ENCODE data around the gene VSIG2. TPM values are rescaled to one million over a fixed set of nuclear protein-coding genes. Genes with fewer than 3 reads are reported as not detected.

VSIG2 gene
- total RNA-seq, 3 donors from 2014 or later (not counting 1 experiment from before 2014, with no cell fraction given): not detected

DNA sequence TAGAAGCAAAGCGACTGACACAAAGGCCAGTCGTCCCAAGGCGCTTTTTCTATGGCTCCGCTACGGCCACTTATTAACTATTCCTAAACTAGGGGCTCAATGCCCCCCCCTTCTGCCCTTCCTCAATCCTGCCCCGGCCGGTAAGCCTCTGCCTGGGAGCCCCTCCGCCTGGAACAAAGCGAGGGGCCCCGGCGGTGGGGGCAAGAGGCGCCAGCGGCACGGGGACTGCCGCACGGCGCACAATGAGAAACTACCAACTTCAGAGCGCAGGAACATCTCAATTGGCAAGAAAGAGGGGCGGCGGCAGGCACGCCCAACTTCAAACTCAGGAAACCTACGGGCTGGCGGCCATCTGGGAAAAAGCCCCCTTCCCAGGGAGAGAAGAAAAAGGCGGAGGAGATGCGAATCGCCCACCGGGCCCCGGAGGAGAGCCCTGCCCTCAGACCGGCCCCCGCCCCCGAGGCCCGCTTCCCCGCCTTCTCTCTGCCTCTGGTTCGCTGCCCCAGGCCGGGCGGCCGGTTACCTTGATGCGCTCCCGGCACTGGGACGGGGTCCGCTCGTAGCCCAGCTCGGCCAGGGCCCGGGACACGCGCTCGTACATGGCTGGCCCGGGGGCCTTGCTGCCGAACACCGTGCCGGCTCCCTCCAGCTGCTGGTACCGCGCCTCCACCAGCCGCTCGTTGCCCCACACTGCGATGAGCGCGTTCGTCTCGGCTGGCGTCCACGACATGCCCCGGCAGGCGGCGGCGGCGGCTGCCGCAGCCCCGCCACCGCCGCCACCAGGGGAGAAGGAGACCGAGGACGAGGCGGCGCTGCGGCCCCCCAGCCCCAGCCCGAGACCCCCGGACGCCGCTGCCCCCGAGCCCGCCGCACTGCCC lies 47.5 kb upstream of the VSIG2 start:
- peaks cover 13% of the 10 kb centered on the region for H3K4me1 ChIP-seq (ENCODE audit: control insufficient read depth, insufficient read depth, low read length)
- no peaks in the 10 kb centered on the region for H3K27me3 Mint-ChIP-seq (ENCODE audit: low read depth in 2 of 2)
- peak overlapping the region; percentile 86 for H3K4me3 ChIP-seq (ENCODE audit: low read length)
- H3K36me3 ChIP-seq (ENCODE audit: control insufficient read depth, insufficient read depth, low read length): no peaks in the 10 kb centered on the region
- H3K36me3 Mint-ChIP-seq: no peaks in the 10 kb centered on the region
- DNase-seq (peak; percentile 18 to 68), ATAC-seq (peak; percentile 52 to 63 (median 54))
- TF ChIP-seq, protein P1, sequence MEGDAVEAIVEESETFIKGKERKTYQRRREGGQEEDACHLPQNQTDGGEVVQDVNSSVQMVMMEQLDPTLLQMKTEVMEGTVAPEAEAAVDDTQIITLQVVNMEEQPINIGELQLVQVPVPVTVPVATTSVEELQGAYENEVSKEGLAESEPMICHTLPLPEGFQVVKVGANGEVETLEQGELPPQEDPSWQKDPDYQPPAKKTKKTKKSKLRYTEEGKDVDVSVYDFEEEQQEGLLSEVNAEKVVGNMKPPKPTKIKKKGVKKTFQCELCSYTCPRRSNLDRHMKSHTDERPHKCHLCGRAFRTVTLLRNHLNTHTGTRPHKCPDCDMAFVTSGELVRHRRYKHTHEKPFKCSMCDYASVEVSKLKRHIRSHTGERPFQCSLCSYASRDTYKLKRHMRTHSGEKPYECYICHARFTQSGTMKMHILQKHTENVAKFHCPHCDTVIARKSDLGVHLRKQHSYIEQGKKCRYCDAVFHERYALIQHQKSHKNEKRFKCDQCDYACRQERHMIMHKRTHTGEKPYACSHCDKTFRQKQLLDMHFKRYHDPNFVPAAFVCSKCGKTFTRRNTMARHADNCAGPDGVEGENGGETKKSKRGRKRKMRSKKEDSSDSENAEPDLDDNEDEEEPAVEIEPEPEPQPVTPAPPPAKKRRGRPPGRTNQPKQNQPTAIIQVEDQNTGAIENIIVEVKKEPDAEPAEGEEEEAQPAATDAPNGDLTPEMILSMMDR (IDR thresholded peaks at IDR 0.05): no peak
- H3K27me3 ChIP-seq (ENCODE audit: control insufficient read depth, insufficient read depth, low read length): no peaks in the 10 kb centered on the region
- H3K4me1 Mint-ChIP-seq: peaks cover 16 to 23% of the 10 kb centered on the region in 2 donors
- WGBS (ENCODE audit: insufficient coverage): under 1% methylated on average over 83 of the region's 83 CpGs
- H3K9me3 Mint-ChIP-seq: no peaks in the 10 kb centered on the region
- H3K27ac Mint-ChIP-seq: peak overlapping the region; percentile 88 to 97
- H3K27ac ChIP-seq (ENCODE audit: low read length): peak overlapping the region; percentile 96
- H3K4me3 Mint-ChIP-seq: peak overlapping the region; percentile 93
- H3K9me3 ChIP-seq (ENCODE audit: control insufficient read depth, insufficient read depth, low read length): no peaks in the 10 kb centered on the region
- intact Hi-C loops (cut with micrococcal nuclease): loop anchor here (2.0 kb wide), 1 partner anchor 37 kb away; the partner anchor contains the start of gene ESAM

DNA sequence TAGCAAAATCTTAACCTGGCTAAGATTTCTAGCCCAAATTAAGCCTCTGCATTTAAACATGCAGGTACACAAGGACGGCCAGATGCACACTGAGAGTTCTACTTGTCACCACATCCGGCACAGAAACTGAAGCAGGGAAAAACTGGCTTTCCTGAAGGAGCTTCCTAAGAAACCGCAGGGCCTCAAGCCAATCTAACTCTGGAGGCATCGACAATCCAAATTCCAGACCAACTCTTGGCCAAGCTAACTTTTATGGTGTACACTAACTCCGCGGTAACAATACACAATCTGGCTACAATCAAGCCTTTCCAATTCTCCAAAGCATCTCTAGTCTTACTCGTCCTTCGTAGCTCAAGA lies 46.9 kb upstream of the VSIG2 start:
- intact Hi-C loops (cut with micrococcal nuclease): loop anchor here (2.0 kb wide), 1 partner anchor 36 kb away; the partner anchor contains the start of gene ESAM
- WGBS (ENCODE audit: insufficient coverage): 8% methylated on average over 8 of the region's 8 CpGs
- Mint-ChIP-seq H3K4me1 (peaks cover 16 to 23% of the 10 kb centered on the region in 2 donors), H3K27me3 (ENCODE audit: low read depth in 2 of 2) (no peaks in the 10 kb centered on the region), H3K27ac (peak overlapping the region; percentile 88 to 97), H3K4me3 (peak overlapping the region; percentile 93), H3K9me3 (no peaks in the 10 kb centered on the region), H3K36me3 (no peaks in the 10 kb centered on the region)
- Histone ChIP-seq H3K27me3 (ENCODE audit: control insufficient read depth, insufficient read depth, low read length) (no peaks in the 10 kb centered on the region), H3K4me3 (ENCODE audit: low read length) (peak overlapping the region; percentile 86), H3K4me1 (ENCODE audit: control insufficient read depth, insufficient read depth, low read length) (peaks cover 13% of the 10 kb centered on the region), H3K27ac (ENCODE audit: low read length) (peak overlapping the region; percentile 96), H3K9me3 (ENCODE audit: control insufficient read depth, insufficient read depth, low read length) (no peaks in the 10 kb centered on the region), H3K36me3 (ENCODE audit: control insufficient read depth, insufficient read depth, low read length) (no peaks in the 10 kb centered on the region)
- DNase-seq (peak in 1 of 2 donors; percentile 33), ATAC-seq (no peak)
- TF ChIP-seq, protein P1 (IDR thresholded peaks at IDR 0.05): no peak

DNA sequence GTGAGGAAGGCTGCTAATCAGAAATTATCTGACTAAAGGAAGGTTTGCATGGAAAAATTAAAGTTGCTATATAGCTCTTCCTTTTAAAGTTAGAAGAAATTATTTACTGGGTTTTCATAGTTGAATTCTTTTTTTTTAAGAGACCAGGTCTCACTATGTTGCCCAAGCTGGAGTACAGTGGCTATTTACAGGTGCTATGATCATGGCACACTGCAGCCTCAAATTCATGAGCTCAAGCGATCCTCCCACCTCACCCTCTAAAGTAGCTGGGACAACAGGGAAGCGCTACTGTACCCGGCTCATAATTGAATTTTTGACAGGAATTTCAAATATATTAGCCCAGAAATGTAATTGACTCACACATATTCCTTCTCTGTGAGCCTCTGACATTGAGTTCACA lies 44.3 kb upstream of the VSIG2 start:
- TF ChIP-seq, protein P1 (IDR thresholded peaks at IDR 0.05): no peak
- 95% methylated on average over 3 of the region's 3 CpGs for WGBS (ENCODE audit: insufficient coverage)
- intact Hi-C loops (cut with micrococcal nuclease): no loop called here

More for the DNA sequence above, 44.3 kb upstream of the VSIG2 start:
- Mint-ChIP-seq H3K4me3 (no peak overlapping the region), H3K4me1 (peaks cover 34 to 40% of the 10 kb centered on the region in 2 donors), H3K36me3 (no peaks in the 10 kb centered on the region), H3K9me3 (no peaks in the 10 kb centered on the region), H3K27ac (no peak overlapping the region), H3K27me3 (ENCODE audit: low read depth in 2 of 2) (no peaks in the 10 kb centered on the region)
- Histone ChIP-seq H3K4me3 (ENCODE audit: low read length) (no peak overlapping the region), H3K27me3 (ENCODE audit: control insufficient read depth, insufficient read depth, low read length) (no peaks in the 10 kb centered on the region), H3K36me3 (ENCODE audit: control insufficient read depth, insufficient read depth, low read length) (no peaks in the 10 kb centered on the region), H3K4me1 (ENCODE audit: control insufficient read depth, insufficient read depth, low read length) (peaks cover 13% of the 10 kb centered on the region), H3K9me3 (ENCODE audit: control insufficient read depth, insufficient read depth, low read length) (no peaks in the 10 kb centered on the region), H3K27ac (ENCODE audit: low read length) (no peak overlapping the region)
- ATAC-seq (no peak), DNase-seq (no peak)

All from natural killer cell (primary cell).